ENCODE measurements around the gene POLDIP3. TPM values are rescaled to one million over a fixed set of nuclear protein-coding genes. Genes with fewer than 3 reads are reported as not detected.

The POLDIP3 gene, protein sequence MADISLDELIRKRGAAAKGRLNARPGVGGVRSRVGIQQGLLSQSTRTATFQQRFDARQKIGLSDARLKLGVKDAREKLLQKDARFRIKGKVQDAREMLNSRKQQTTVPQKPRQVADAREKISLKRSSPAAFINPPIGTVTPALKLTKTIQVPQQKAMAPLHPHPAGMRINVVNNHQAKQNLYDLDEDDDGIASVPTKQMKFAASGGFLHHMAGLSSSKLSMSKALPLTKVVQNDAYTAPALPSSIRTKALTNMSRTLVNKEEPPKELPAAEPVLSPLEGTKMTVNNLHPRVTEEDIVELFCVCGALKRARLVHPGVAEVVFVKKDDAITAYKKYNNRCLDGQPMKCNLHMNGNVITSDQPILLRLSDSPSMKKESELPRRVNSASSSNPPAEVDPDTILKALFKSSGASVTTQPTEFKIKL
- 29.7 and 34.7 TPM in 2 replicates for total RNA-seq

DNA sequence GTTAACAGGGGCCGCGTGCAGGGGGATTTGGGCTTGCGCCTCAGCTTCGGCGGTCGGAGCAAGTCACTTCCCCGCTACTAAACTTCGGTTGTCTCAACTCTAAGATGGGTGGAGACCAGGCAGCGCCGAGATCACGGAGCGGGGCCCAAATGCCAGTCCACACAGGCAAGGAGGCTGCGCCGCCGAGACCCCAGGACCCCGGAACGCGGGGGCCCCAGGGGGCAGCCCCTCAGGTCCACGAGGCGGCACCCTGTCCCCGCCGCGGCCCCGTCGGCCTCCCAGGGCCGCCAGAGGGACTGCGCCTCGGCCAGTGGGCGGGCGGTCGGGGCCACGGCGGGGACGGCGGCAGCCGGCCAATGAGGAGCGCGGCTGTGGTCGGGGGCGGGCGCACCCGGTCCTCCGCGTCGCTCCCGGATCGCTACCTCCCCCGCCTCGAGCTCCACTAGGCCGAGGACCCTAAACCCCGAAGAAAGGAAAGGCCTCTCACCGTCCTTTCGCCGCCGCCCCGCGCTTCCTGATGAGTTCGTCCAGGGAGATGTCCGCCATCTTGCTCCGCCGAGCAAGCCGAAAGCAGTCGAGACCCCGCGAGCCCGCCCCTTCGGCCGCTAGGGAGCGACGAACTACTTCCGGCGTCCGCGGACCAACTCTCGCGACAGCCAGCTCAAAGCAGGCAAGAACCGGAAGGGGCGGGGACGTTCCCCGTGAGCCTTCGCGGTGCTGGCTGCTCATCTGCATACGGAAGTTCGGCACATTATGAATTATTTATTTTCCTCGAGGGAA is at the start of gene POLDIP3:
Gene POLDIP3 (minus strand): TSS at position 572 of the 780 bp plus-strand sequence. CDS start 26 bp downstream, at position 546.
- H3K27me3 ChIP-seq (ENCODE audit: control insufficient read depth, insufficient read depth, low read length): no peaks in the 10 kb centered on the region
- TF ChIP-seq CTCF (IDR thresholded peaks at IDR 0.05; ENCODE audit: insufficient read depth, low read length, poor library complexity, severe bottlenecking): peak; percentile 31
- DNase-seq (ENCODE audit: low read depth): peak; percentile 84

GRCh38 chr22:42661985-42662831 is 47.5 kb upstream of the POLDIP3 start:
- peak overlapping the region; percentile 58 for H3K4me3 ChIP-seq (ENCODE audit: low read depth, low read length)
- no peak for DNase-seq (ENCODE audit: low read depth)
- no peaks in the 10 kb centered on the region for H3K36me3 ChIP-seq (ENCODE audit: control insufficient read depth, insufficient read depth, low read length)
- TF ChIP-seq CTCF (IDR thresholded peaks at IDR 0.05; ENCODE audit: insufficient read depth, low read length, poor library complexity, severe bottlenecking): peak; percentile 67
- H3K27me3 ChIP-seq (ENCODE audit: control insufficient read depth, insufficient read depth, low read length): peaks cover 2% of the 10 kb centered on the region

More for the DNA sequence above, at the start of gene POLDIP3:
- H3K36me3 ChIP-seq (ENCODE audit: control insufficient read depth, insufficient read depth, low read length): peaks cover 1% of the 10 kb centered on the region
- H3K4me3 ChIP-seq (ENCODE audit: low read depth, low read length): peak within 1 kb of the TSS; percentile 80

- no peaks in the 10 kb centered on the region for H3K36me3 ChIP-seq (ENCODE audit: control insufficient read depth, insufficient read depth, low read length)
- H3K27me3 ChIP-seq (ENCODE audit: control insufficient read depth, insufficient read depth, low read length): no peaks in the 10 kb centered on the region
- TF ChIP-seq CTCF (IDR thresholded peaks at IDR 0.05; ENCODE audit: insufficient read depth, low read length, poor library complexity, severe bottlenecking): no peak
- no peak for DNase-seq (ENCODE audit: low read depth)
- no peak overlapping the region for H3K4me3 ChIP-seq (ENCODE audit: low read depth, low read length)
These were observed 41.9 kb upstream of the POLDIP3 start for GRCh38 chr22:42656578-42656977.

DNA sequence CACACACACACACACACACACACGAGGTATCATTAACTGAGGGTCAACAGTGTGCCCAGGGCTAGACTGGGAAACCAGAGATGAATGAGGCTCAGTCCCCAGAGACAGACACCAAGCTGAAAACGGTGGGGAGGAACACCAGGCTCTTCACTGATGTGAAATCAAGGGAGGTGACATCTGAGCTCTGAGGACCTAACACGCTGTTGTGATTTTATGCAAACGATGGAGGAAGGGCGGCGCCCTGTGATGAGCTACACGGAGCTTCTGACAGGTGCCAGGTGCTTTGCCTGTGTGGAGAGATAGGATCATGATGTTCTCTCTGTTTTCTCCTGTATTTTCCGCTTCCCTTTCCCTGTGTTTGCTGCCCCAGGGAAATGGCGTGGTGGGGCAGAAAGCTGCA is 41.0 kb upstream of the POLDIP3 start:
- H3K36me3 ChIP-seq (ENCODE audit: control insufficient read depth, insufficient read depth, low read length): no peaks in the 10 kb centered on the region
- no peaks in the 10 kb centered on the region for H3K27me3 ChIP-seq (ENCODE audit: control insufficient read depth, insufficient read depth, low read length)
- no peak overlapping the region for H3K4me3 ChIP-seq (ENCODE audit: low read depth, low read length)
- no peak for DNase-seq (ENCODE audit: low read depth)
- no peak for TF ChIP-seq CTCF (IDR thresholded peaks at IDR 0.05; ENCODE audit: insufficient read depth, low read length, poor library complexity, severe bottlenecking)

GRCh38 chr22:42654436-42655073 is 39.9 kb upstream of the POLDIP3 start:
- no peak for DNase-seq (ENCODE audit: low read depth)
- Histone ChIP-seq H3K4me3 (ENCODE audit: low read depth, low read length) (no peak overlapping the region), H3K27me3 (ENCODE audit: control insufficient read depth, insufficient read depth, low read length) (no peaks in the 10 kb centered on the region), H3K36me3 (ENCODE audit: control insufficient read depth, insufficient read depth, low read length) (no peaks in the 10 kb centered on the region)
- TF ChIP-seq CTCF (IDR thresholded peaks at IDR 0.05; ENCODE audit: insufficient read depth, low read length, poor library complexity, severe bottlenecking): no peak
